Lung (tissue), 12 donors: ENCODE data around the gene TESMIN. TPM values are rescaled to one million over a fixed set of nuclear protein-coding genes. Genes with fewer than 3 reads are reported as not detected.

ENCODE experiments used
- ATAC-seq: fragments of 200-7000 bp; cut with Tn5 transposase; one replicate; pipeline ENCODE4 v1.9.1; 2020; ENCODE audit warnings: moderate number of reproducible peaks; ENCODE audit not compliant: insufficient read depth, low FRiP score
- DNase-seq, 3 donors: peaks; one replicate each; pipeline ENCODE4 v3.0.0-alpha.2; 2013 to 2017
- H3K27ac ChIP-seq, 2 donors: one replicate each; pipeline ENCODE4 v1.5.1; 2013; ENCODE audit warnings: mild to moderate bottlenecking in 2 of 2, moderate library complexity in 2 of 2, control low read depth in 1 of 2, inconsistent platforms in 1 of 2, low read depth in 1 of 2, low read length in 1 of 2
- H3K27me3 ChIP-seq, 3 donors: one replicate each; pipeline ENCODE4 v1.5.1; 2013; ENCODE audit warnings: low read length in 2 of 3; ENCODE audit not compliant: control insufficient read depth in 3 of 3, insufficient read depth in 3 of 3
- H3K36me3 ChIP-seq, 4 donors: one replicate each; pipeline ENCODE4 v1.5.1; 2013; ENCODE audit warnings: low read length in 4 of 4, mild to moderate bottlenecking in 1 of 4, moderate library complexity in 1 of 4; ENCODE audit not compliant: control insufficient read depth in 4 of 4, insufficient read depth in 4 of 4
- H3K4me1 ChIP-seq, 5 donors: one replicate each; pipeline ENCODE4 v1.5.1; 2013; ENCODE audit warnings: low read length in 5 of 5, mild to moderate bottlenecking in 2 of 5, moderate library complexity in 1 of 5; ENCODE audit not compliant: control insufficient read depth in 5 of 5, insufficient read depth in 5 of 5
- H3K4me3 ChIP-seq: one replicate; pipeline ENCODE4 v1.5.1; 2013; ENCODE audit warnings: mild to moderate bottlenecking, control low read depth, moderate library complexity
- H3K9ac ChIP-seq, 2 donors: one replicate each; pipeline ENCODE4 v1.5.1; 2013; ENCODE audit warnings: low read length in 2 of 2, control low read depth in 1 of 2; ENCODE audit not compliant: insufficient read depth in 1 of 2
- H3K9me3 ChIP-seq, 4 donors: one replicate each; pipeline ENCODE4 v1.5.1; 2013; ENCODE audit warnings: low read length in 3 of 4, mild to moderate bottlenecking in 1 of 4, moderate library complexity in 1 of 4; ENCODE audit not compliant: control insufficient read depth in 4 of 4, insufficient read depth in 3 of 4
- WGBS, 2 donors: extraction: QIAGEN DNeasy Blood & Tissue Kit; methylation state at CpG; one replicate each; pipeline ENCODE4 v1.1.7; 2013; 5-methylcytosine and 5-hydroxymethylcytosine counted together
- polyA plus RNA-seq, 2 donors: library from polyadenylated mRNA; stranded (reverse); fragments of 200-250 nt; gene quantifications; one replicate each; pipeline ENCODE4 v1.2.1, GENCODE V29; 2013
- total RNA-seq, 2 donors: library from RNA; depleted of rRNA in 1 of 2; stranded (reverse); fragments of >200 nt in 1 of 2; gene quantifications; one replicate each; pipeline ENCODE4 v1.2.1, GENCODE V29; 2014 to 2021
- TF ChIP-seq, protein P1 (sequence below): IDR thresholded peaks from 2 replicates; pipeline ENCODE4 v1.5.1; 2012; ENCODE audit warnings: mild to moderate bottlenecking; ENCODE audit errors: control extremely low read depth, extremely low read depth
- donor health status: control.
- donor health status: control.
- donor health status: Bipolar disorder and iron deficiency.
- donor health status: healthy.
- donor health status: DM: yes; HTN: yes; CAD: no.

The TESMIN gene
- total and polyA plus RNA-seq, 4 donors = 0.55 to 6.7 (median 1.8) TPM

- ATAC-seq (no peak), DNase-seq (no peak)
- Histone ChIP-seq H3K9ac (no peak overlapping the region), H3K27ac (no peak overlapping the region), H3K27me3 (peaks cover 0 to 49% (median 11%) of the 10 kb centered on the region in 3 donors), H3K36me3 (no peaks in the 10 kb centered on the region), H3K9me3 (no peaks in the 10 kb centered on the region), H3K4me1 (peaks cover 0 to 12% (median 0%) of the 10 kb centered on the region in 5 donors), H3K4me3 (no peak overlapping the region)
- TF ChIP-seq, protein P1, sequence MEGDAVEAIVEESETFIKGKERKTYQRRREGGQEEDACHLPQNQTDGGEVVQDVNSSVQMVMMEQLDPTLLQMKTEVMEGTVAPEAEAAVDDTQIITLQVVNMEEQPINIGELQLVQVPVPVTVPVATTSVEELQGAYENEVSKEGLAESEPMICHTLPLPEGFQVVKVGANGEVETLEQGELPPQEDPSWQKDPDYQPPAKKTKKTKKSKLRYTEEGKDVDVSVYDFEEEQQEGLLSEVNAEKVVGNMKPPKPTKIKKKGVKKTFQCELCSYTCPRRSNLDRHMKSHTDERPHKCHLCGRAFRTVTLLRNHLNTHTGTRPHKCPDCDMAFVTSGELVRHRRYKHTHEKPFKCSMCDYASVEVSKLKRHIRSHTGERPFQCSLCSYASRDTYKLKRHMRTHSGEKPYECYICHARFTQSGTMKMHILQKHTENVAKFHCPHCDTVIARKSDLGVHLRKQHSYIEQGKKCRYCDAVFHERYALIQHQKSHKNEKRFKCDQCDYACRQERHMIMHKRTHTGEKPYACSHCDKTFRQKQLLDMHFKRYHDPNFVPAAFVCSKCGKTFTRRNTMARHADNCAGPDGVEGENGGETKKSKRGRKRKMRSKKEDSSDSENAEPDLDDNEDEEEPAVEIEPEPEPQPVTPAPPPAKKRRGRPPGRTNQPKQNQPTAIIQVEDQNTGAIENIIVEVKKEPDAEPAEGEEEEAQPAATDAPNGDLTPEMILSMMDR = no peak
- 60 to 64% methylated on average over 14 of the region's 14 CpGs for WGBS, 2 donors
Measured at GRCh38 chr11:68689737-68690625, 61.3 kb downstream of the TESMIN start.

DNA sequence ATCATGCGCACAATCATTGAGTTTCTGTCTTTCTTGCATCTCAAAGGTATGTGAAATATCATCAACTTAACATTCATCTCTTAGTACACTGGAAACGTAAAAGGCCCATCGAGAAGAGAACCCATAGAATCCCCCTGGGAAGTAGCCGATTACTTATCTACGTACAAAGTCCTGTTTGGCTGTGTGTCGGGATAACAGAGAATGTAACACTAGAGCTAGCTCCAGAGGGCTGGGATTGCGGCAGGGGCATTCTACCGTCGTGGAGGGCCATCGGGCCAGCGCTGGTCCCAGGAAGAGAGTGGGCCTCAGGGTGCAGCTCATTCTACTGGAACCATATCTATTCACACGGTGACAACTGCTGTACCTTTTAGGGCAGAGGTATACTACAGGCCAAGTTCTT is 62.4 kb downstream of the TESMIN start:
- Histone ChIP-seq H3K36me3 (no peaks in the 10 kb centered on the region), H3K27ac (no peak overlapping the region), H3K9ac (no peak overlapping the region), H3K9me3 (no peaks in the 10 kb centered on the region), H3K4me3 (no peak overlapping the region), H3K27me3 (peaks cover 0 to 56% (median 13%) of the 10 kb centered on the region in 3 donors), H3K4me1 (peaks cover 0 to 22% (median 0%) of the 10 kb centered on the region in 5 donors)
- 84 to 91% methylated on average over 12 of the region's 12 CpGs for WGBS, 2 donors
- TF ChIP-seq, protein P1 = no peak
- ATAC-seq = no peak
- no peak for DNase-seq

DNA sequence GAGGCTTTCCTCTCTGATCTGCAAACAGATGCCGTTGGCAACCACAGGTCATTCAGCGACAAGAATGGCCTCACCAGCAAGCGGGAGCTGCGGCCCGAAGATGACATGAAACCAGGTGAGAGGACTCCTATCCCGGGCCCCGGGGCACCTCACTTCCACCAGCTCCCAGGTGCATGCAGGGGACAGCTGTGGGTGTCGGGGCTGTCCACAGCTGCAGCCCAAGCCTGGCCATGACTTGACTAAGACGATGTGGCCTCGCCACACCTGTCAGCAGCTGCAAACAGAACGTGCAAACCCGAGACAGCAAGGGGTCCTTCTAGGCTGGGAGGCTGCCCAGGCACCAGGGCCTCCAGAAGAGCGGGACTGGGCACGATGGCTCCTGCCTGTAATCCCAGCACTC is 63.3 kb downstream of the TESMIN start:
- H3K4me1 ChIP-seq = peaks cover 0 to 22% (median 0%) of the 10 kb centered on the region in 5 donors
- H3K4me3 ChIP-seq = no peak overlapping the region
- ATAC-seq (no peak), DNase-seq (no peak)
- peaks cover 0 to 64% (median 21%) of the 10 kb centered on the region in 3 donors for H3K27me3 ChIP-seq
- H3K27ac ChIP-seq = no peak overlapping the region
- H3K9ac ChIP-seq = no peak overlapping the region
- no peaks in the 10 kb centered on the region for H3K36me3 ChIP-seq
- TF ChIP-seq, protein P1 = no peak
- WGBS, 2 donors = 89 to 90% methylated on average over 14 of the region's 14 CpGs
- H3K9me3 ChIP-seq = no peaks in the 10 kb centered on the region
